AG09319 (cell line): ENCODE results near the gene SYNC.
"Not testable (repeated sequence)": the region's sequence is repeated elsewhere in the genome, so short reads cannot be mapped to it uniquely, and the experiment has no call there.

Experiments
- DNase-seq: peaks from one replicate; pipeline ENCODE4 v3.0.0-alpha.2; 2010; ENCODE audit warnings: low read depth; ENCODE audit errors: extremely low read depth
- TF ChIP-seq, protein P1 (sequence below): IDR thresholded peaks from 2 replicates; pipeline ENCODE4 v1.5.1; 2011; ENCODE audit warnings: low read depth, mild to moderate bottlenecking, inconsistent platforms, low read length, moderate library complexity

The SYNC gene

GRCh38 chr1:32635508-32636277 is 66.9 kb downstream of the SYNC start:
- TF ChIP-seq, protein P1, sequence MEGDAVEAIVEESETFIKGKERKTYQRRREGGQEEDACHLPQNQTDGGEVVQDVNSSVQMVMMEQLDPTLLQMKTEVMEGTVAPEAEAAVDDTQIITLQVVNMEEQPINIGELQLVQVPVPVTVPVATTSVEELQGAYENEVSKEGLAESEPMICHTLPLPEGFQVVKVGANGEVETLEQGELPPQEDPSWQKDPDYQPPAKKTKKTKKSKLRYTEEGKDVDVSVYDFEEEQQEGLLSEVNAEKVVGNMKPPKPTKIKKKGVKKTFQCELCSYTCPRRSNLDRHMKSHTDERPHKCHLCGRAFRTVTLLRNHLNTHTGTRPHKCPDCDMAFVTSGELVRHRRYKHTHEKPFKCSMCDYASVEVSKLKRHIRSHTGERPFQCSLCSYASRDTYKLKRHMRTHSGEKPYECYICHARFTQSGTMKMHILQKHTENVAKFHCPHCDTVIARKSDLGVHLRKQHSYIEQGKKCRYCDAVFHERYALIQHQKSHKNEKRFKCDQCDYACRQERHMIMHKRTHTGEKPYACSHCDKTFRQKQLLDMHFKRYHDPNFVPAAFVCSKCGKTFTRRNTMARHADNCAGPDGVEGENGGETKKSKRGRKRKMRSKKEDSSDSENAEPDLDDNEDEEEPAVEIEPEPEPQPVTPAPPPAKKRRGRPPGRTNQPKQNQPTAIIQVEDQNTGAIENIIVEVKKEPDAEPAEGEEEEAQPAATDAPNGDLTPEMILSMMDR = no peak

DNA sequence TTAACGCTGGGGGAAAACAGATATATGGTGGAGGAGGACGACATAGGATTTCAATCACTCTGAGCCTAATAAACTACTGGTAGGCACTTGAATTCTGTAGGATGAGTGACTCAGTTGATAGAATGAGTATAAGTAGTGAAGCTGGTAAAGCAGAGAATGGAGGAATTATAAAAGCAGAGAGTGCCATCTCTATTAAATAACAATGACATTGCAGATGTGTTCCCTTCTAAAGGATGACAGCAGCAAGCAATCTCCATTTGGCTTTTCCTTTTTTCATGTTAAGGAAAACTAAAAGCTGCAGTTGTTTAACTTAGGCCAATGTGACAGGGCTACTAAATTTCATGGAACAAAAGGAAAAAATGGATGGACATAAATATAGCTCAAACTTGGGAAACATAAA is 69.7 kb downstream of the SYNC start:
- TF ChIP-seq, protein P1 = no peak
- no peak for DNase-seq

More at GRCh38 chr1:32635508-32636277, 66.9 kb downstream of the SYNC start:
- DNase-seq = no peak

DNA sequence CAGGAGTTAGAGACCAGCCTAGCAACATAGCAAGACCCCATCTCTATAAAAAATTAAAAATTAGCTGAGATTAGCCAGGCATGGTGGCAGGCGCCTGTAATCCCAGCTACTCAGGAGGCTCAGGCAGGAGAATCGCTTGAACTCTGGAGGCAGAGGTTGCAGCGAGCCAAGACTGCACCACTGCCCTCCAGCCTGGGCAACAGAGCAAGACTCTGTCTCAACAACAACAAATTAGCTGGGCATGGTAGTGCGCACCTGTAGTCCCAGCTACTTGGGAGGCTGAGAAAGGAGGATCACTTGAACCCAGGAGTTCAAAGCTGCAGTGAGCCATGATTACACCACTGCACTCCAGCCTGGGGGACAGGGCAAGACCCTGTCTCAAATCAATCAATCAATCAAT is 72.4 kb downstream of the SYNC start:
- not testable (repeated sequence) for DNase-seq
